ENCODE data around the gene SELENOK. TPM values are rescaled to one million over a fixed set of nuclear protein-coding genes. Genes with fewer than 3 reads are reported as not detected.

Gene SELENOK
- total and polyA plus RNA-seq, 2 of the 13 experiments (the other 11 are each of a cell fraction or from before 2014, with no cell fraction given), result 67.0 to 81.0 TPM

GRCh38 chr3:53863145-53863544 lies 28.5 kb downstream of the SELENOK start:
- no peak overlapping the region for H2AFZ ChIP-seq (ENCODE audit: low read length)
- in situ Hi-C loops (cut with HindIII; ENCODE audit: extremely low pct_ligation_motif_present, low pct_unique_long_range_greater_than_20kb) (no loop called here), intact Hi-C loops (cut with micrococcal nuclease; ENCODE audit: unreplicated experiment) (no loop called here)
- no TSS peak for BruUV-seq (replicated peaks)
- H3K36me3 ChIP-seq (replicated peaks in 1 of 2; ENCODE audit: control insufficient read depth in 1 of 2, insufficient read depth in 2 of 2, low read length in 2 of 2), result peaks cover 21 to 49% of the 10 kb centered on the region in 2 experiments
- H3K9ac ChIP-seq (ENCODE audit: insufficient read depth, low read depth, low read length), result no peak overlapping the region
- no peak for DNase-seq (ENCODE audit: low spot score)
- peaks cover 29% of the 10 kb centered on the region for H3K4me1 ChIP-seq (ENCODE audit: insufficient read depth, low read length)
- ChIA-PET CTCF (ENCODE audit: low intra/inter-chr PET ratio, low total read pairs) (no interaction called here), POLR2A (interaction anchor here (0.8 to 5.5 kb wide), 2 partner anchors 18 to 21 kb away, joined by 3 to 32 read pairs; no protein-coding TSS in a partner anchor)
- no peaks in the 10 kb centered on the region for H3K9me3 ChIP-seq (ENCODE audit: low read length)
- 0 out of 2 replicates have a peak, but pooled peaks cover 2% of the 10 kb centered on the region for H4K20me1 ChIP-seq (ENCODE audit: insufficient read depth, low read length)
- H3K27ac ChIP-seq (ENCODE audit: extremely low read length, insufficient read depth, low read length), result no peak overlapping the region
- no peak overlapping the region for H3K4me3 ChIP-seq (replicated peaks in 1 of 3; ENCODE audit: insufficient read depth in 1 of 3, low read depth in 2 of 3, low read length in 3 of 3)
- no peaks in the 10 kb centered on the region for H3K79me2 ChIP-seq (ENCODE audit: insufficient read depth, low read length)
- WGBS (ENCODE audit: low lambda C conversion rate), result 38% methylated on average over 1 of the region's 1 CpG
- ATAC-seq, result peak; percentile 34
- H3K4me2 ChIP-seq (ENCODE audit: low read depth, low read length), result no peak overlapping the region
- no peak for FAIRE-seq
- no peaks in the 10 kb centered on the region for H3K27me3 ChIP-seq (ENCODE audit: control insufficient read depth in 1 of 2, insufficient read depth in 2 of 2, low read length in 2 of 2)
- TF ChIP-seq ARID5B (CRISPR knock-in tag; IDR thresholded peaks at IDR 0.05) (no peak), ZNF569 (CRISPR knock-in tag; IDR thresholded peaks at IDR 0.05; ENCODE audit: borderline replicate concordance) (no peak), TERF1 (CRISPR knock-in tag; IDR thresholded peaks at IDR 0.05) (no peak), STAT6 (CRISPR knock-in tag; IDR thresholded peaks at IDR 0.05; ENCODE audit: borderline replicate concordance) (no peak), ZNF276 (CRISPR knock-in tag; IDR thresholded peaks at IDR 0.05; ENCODE audit: low read depth) (no peak), ZNF512B (CRISPR knock-in tag; IDR thresholded peaks at IDR 0.05; ENCODE audit: borderline replicate concordance) (no peak), KLF6 (CRISPR knock-in tag; IDR thresholded peaks at IDR 0.05) (no peak), ZNF816 (CRISPR knock-in tag; IDR thresholded peaks at IDR 0.05; ENCODE audit: borderline replicate concordance) (no peak), HNRNPLL (IDR thresholded peaks at IDR 0.05; ENCODE audit: low read depth, low read length, poor library complexity, severe bottlenecking) (no peak)
